ENCODE results near the gene WWC2. TPM values are rescaled to one million over a fixed set of nuclear protein-coding genes. Genes with fewer than 3 reads are reported as not detected.

Gene WWC2
- total RNA-seq, 1 donor from 2014 or later: 39.6 TPM

DNA sequence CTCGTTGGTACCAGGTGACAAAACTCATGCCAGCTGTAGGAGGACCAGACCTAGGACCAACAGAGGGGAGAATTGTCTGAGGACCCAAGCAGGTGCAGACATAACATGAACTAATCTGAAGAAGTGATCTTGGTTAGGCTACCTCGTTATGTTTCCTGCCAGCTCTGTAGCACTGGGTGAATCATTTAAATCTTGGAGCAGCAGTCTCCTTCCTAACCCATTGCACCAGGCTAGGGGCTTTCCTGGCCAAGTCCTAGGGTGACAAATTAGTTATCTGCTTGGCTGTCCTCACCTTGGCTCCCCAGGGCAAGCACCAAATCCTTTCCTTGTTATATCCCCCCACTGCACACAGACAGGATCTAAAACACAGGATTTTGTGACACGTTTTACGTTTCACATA, 87.8 kb downstream of the WWC2 start:
- peaks cover 14% of the 10 kb centered on the region for H4K20me1 ChIP-seq (ENCODE audit: low read depth)
- H3K79me2 ChIP-seq (ENCODE audit: low read depth): peaks cover 70% of the 10 kb centered on the region
- no peak overlapping the region for H3K27ac ChIP-seq
- H3K36me3 Mint-ChIP-seq: peaks cover 3% of the 10 kb centered on the region
- H3K4me1 Mint-ChIP-seq: peaks cover 21% of the 10 kb centered on the region
- no peak overlapping the region for H3K27ac Mint-ChIP-seq
- peaks cover 22% of the 10 kb centered on the region for H3F3A ChIP-seq (ENCODE audit: low read depth)
- TF ChIP-seq, protein P1, sequence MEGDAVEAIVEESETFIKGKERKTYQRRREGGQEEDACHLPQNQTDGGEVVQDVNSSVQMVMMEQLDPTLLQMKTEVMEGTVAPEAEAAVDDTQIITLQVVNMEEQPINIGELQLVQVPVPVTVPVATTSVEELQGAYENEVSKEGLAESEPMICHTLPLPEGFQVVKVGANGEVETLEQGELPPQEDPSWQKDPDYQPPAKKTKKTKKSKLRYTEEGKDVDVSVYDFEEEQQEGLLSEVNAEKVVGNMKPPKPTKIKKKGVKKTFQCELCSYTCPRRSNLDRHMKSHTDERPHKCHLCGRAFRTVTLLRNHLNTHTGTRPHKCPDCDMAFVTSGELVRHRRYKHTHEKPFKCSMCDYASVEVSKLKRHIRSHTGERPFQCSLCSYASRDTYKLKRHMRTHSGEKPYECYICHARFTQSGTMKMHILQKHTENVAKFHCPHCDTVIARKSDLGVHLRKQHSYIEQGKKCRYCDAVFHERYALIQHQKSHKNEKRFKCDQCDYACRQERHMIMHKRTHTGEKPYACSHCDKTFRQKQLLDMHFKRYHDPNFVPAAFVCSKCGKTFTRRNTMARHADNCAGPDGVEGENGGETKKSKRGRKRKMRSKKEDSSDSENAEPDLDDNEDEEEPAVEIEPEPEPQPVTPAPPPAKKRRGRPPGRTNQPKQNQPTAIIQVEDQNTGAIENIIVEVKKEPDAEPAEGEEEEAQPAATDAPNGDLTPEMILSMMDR (IDR thresholded peaks at IDR 0.05): no peak
- TF ChIP-seq EZH2 (IDR thresholded peaks at IDR 0.05) (no peak), EZH2phosphoT487 (IDR thresholded peaks at IDR 0.05) (no peak)
- no peak overlapping the region for H3K4me3 ChIP-seq
- no peak overlapping the region for H3K9ac ChIP-seq
- no peaks in the 10 kb centered on the region for H3K9me3 Mint-ChIP-seq
- H3K4me3 Mint-ChIP-seq: no peak overlapping the region
- peaks cover 19% of the 10 kb centered on the region for H3K4me1 ChIP-seq
- DNase-seq (ENCODE audit: low spot score): no peak
- no peak overlapping the region for H2AFZ ChIP-seq (replicated peaks)
- H3K36me3 ChIP-seq: no peaks in the 10 kb centered on the region
- H3K27me3 ChIP-seq: no peaks in the 10 kb centered on the region
- no peaks in the 10 kb centered on the region for H3K27me3 Mint-ChIP-seq (ENCODE audit: insufficient read depth, low read depth)
- H3K9me3 ChIP-seq (ENCODE audit: low read depth): no peaks in the 10 kb centered on the region
- no peak overlapping the region for H3K4me2 ChIP-seq

DNA sequence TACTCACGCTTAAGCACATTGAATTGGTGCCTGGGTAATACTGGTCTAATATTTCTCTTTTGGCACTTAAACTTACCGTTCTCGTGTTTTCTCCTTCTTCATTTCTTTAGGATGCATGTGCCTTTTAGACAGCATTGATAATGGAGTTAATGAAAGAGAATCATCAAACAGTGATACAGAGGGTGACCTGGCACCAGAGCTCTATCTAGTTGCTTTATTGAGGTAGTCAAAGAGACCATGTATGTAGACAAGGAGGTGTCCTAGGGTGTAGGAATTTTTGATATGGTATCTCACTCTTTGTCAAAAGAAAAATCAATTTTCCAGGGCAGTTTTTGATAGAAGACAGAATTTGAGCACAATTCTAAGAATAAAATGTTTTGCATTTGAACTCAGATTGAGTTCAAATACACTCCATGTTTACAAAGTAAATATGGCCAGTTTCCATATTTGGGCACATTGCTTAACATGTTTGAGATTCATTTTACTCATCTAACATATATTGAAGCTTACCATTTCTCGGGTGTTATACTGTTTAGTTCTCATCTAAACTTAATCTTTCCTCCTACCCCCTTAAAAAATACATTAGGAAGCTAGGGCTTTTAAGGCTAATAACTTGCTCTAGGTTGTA, 92.0 kb downstream of the WWC2 start:
- H3K27ac Mint-ChIP-seq: no peak overlapping the region
- Histone ChIP-seq H3K4me1 (peaks cover 12% of the 10 kb centered on the region), H3K9ac (no peak overlapping the region), H3K9me3 (ENCODE audit: low read depth) (no peaks in the 10 kb centered on the region), H2AFZ (replicated peaks) (no peak overlapping the region), H3K4me3 (no peak overlapping the region), H3K36me3 (no peaks in the 10 kb centered on the region), H3K79me2 (ENCODE audit: low read depth) (peaks cover 49% of the 10 kb centered on the region), H3K27me3 (no peaks in the 10 kb centered on the region), H3F3A (ENCODE audit: low read depth) (no peaks in the 10 kb centered on the region), H3K27ac (no peak overlapping the region), H3K4me2 (no peak overlapping the region), H4K20me1 (ENCODE audit: low read depth) (peaks cover 12% of the 10 kb centered on the region)
- no peak overlapping the region for H3K4me3 Mint-ChIP-seq
- no peak for DNase-seq (ENCODE audit: low spot score)
- H3K27me3 Mint-ChIP-seq (ENCODE audit: insufficient read depth, low read depth): no peaks in the 10 kb centered on the region
- peaks cover 10% of the 10 kb centered on the region for H3K4me1 Mint-ChIP-seq
- H3K36me3 Mint-ChIP-seq: peaks cover 5% of the 10 kb centered on the region
- TF ChIP-seq EZH2 (IDR thresholded peaks at IDR 0.05) (no peak), EZH2phosphoT487 (IDR thresholded peaks at IDR 0.05) (no peak)
- TF ChIP-seq, protein P1 (IDR thresholded peaks at IDR 0.05): no peak
- no peaks in the 10 kb centered on the region for H3K9me3 Mint-ChIP-seq

DNA sequence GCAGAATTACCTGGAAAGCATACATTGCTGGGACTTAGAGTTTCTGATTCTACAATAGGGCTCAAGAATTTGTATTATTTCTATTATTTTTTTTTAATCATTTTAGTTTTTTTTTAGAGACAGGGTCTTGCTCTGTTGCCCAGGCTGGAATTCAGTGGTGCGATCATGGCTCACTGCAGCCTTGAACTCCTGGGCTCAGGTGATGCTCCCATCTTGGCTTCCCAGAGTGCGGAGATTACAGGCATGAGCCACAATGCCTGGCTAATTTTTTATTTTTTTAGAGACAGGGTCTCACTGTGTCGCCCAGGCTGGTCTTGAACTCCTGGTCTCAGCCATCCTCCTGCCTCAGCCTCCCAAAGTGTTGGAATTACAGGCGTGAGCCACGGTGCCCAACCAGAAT, 92.6 kb downstream of the WWC2 start:
- Mint-ChIP-seq H3K9me3 (no peaks in the 10 kb centered on the region), H3K4me1 (peaks cover 10% of the 10 kb centered on the region), H3K36me3 (peaks cover 7% of the 10 kb centered on the region), H3K4me3 (no peak overlapping the region), H3K27ac (no peak overlapping the region), H3K27me3 (ENCODE audit: insufficient read depth, low read depth) (no peaks in the 10 kb centered on the region)
- Histone ChIP-seq H3K27me3 (no peaks in the 10 kb centered on the region), H3K4me2 (no peak overlapping the region), H3K9ac (no peak overlapping the region), H3K9me3 (ENCODE audit: low read depth) (no peaks in the 10 kb centered on the region), H3K4me1 (peaks cover 12% of the 10 kb centered on the region), H4K20me1 (ENCODE audit: low read depth) (peaks cover 12% of the 10 kb centered on the region), H3K79me2 (ENCODE audit: low read depth) (peaks cover 43% of the 10 kb centered on the region), H3K36me3 (no peaks in the 10 kb centered on the region), H3K4me3 (no peak overlapping the region), H2AFZ (replicated peaks) (no peak overlapping the region), H3K27ac (no peak overlapping the region), H3F3A (ENCODE audit: low read depth) (no peaks in the 10 kb centered on the region)
- TF ChIP-seq EZH2phosphoT487 (IDR thresholded peaks at IDR 0.05): no peak
- TF ChIP-seq, protein P1 (IDR thresholded peaks at IDR 0.05): no peak
- no peak for TF ChIP-seq EZH2 (IDR thresholded peaks at IDR 0.05)
- DNase-seq (ENCODE audit: low spot score): no peak
